SU-DHL-6 (cell line): ENCODE data around the gene VAC14.

Experiments
- EZH2phosphoT487 ChIP-seq: fragments of 200-600 bp; sonication (generic), shearing (Covaris generic); conservative IDR thresholded peaks from 2 replicates; pipeline ENCODE4 v1.6.1; 2018; ENCODE audit warnings: mild to moderate bottlenecking, antibody characterized with exemption, low read length, moderate library complexity, mixed read lengths
- TF ChIP-seq, protein P1 (sequence below): fragments of 200-600 bp; sonication (generic); IDR thresholded peaks from one replicate; pipeline ENCODE4 v1.5.1; 2017; ENCODE audit warnings: antibody characterized with exemption, mild to moderate bottlenecking, low read length, moderate library complexity; ENCODE audit not compliant: insufficient read depth, poor library complexity, severe bottlenecking

GRCh38 chr16:70747703-70748631, 53.0 kb downstream of the VAC14 start:
- TF ChIP-seq, protein P1, sequence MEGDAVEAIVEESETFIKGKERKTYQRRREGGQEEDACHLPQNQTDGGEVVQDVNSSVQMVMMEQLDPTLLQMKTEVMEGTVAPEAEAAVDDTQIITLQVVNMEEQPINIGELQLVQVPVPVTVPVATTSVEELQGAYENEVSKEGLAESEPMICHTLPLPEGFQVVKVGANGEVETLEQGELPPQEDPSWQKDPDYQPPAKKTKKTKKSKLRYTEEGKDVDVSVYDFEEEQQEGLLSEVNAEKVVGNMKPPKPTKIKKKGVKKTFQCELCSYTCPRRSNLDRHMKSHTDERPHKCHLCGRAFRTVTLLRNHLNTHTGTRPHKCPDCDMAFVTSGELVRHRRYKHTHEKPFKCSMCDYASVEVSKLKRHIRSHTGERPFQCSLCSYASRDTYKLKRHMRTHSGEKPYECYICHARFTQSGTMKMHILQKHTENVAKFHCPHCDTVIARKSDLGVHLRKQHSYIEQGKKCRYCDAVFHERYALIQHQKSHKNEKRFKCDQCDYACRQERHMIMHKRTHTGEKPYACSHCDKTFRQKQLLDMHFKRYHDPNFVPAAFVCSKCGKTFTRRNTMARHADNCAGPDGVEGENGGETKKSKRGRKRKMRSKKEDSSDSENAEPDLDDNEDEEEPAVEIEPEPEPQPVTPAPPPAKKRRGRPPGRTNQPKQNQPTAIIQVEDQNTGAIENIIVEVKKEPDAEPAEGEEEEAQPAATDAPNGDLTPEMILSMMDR, result no peak
- no peak for TF ChIP-seq EZH2phosphoT487
